ENCODE measurements around the gene GATA5. TPM values are rescaled to one million over a fixed set of nuclear protein-coding genes. Genes with fewer than 3 reads are reported as not detected.

Gene GATA5
- total and polyA plus RNA-seq, 2 donors (not counting 3 experiments of a cell fraction or from before 2014, with no cell fraction given): not detected

GRCh38 chr20:62506791-62507190 is 31.0 kb upstream of the GATA5 start:
- Histone ChIP-seq H3K9ac (replicated peaks; ENCODE audit: extremely low read depth, insufficient read depth, low read length) (no peak overlapping the region), H2AFZ (ENCODE audit: low read depth, low read length) (no peak overlapping the region), H3K4me3 (replicated peaks in 1 of 3; ENCODE audit: insufficient read depth in 1 of 3, low read depth in 1 of 3, low read length in 3 of 3) (no peak overlapping the region), H3K27ac (ENCODE audit: insufficient read depth, low read depth, low read length) (no peak overlapping the region), H3K27me3 (ENCODE audit: control insufficient read depth in 2 of 2, insufficient read depth in 2 of 2, low read length in 2 of 2) (no peaks in the 10 kb centered on the region), H3K4me1 (ENCODE audit: control insufficient read depth, extremely low read depth, insufficient read depth, low read length) (no peaks in the 10 kb centered on the region), H4K20me1 (replicated peaks; ENCODE audit: control insufficient read depth, extremely low read depth, insufficient read depth, low read length) (no peaks in the 10 kb centered on the region), H3K9me3 (replicated peaks; ENCODE audit: control insufficient read depth, insufficient read depth, low read length) (no peaks in the 10 kb centered on the region), H3K9me1 (replicated peaks; ENCODE audit: control insufficient read depth, extremely low read depth, insufficient read depth, low read length) (no peaks in the 10 kb centered on the region), H3K4me2 (ENCODE audit: insufficient read depth, low read length) (no peak overlapping the region), H3K79me2 (ENCODE audit: control insufficient read depth, insufficient read depth, low read length) (no peaks in the 10 kb centered on the region), H3K36me3 (ENCODE audit: control insufficient read depth in 2 of 2, extremely low read depth in 1 of 2, insufficient read depth in 2 of 2, low read length in 2 of 2) (no peaks in the 10 kb centered on the region)
- ChIA-PET CTCF (interaction anchor here (2.5 kb wide), 1 partner anchor 285 kb away, joined by 7 read pairs; no protein-coding TSS in a partner anchor), POLR2A (no interaction called here)
- no peak for FAIRE-seq
- no peak for DNase-seq (ENCODE audit: low read depth, low spot score)
- dilution Hi-C loops (cut with MboI; ENCODE audit: extremely low pct_ligation_motif_present, low sequenced_read_pairs): no loop called here
- TF ChIP-seq JUN (IDR thresholded peaks at IDR 0.05; ENCODE audit: borderline replicate concordance, insufficient read depth, insufficient read length, low read depth) (no peak), EZH2 (IDR thresholded peaks at IDR 0.05; ENCODE audit: borderline replicate concordance, low read depth, low read length, severe bottlenecking) (no peak), MYC (IDR thresholded peaks at IDR 0.05; ENCODE audit: low read depth, low read length) (no peak), MAX (IDR thresholded peaks at IDR 0.05; ENCODE audit: insufficient read depth, insufficient read length) (no peak), POLR2AphosphoS5 (IDR thresholded peaks at IDR 0.05; ENCODE audit: insufficient read depth, low read depth, low read length) (no peak), CTCF (IDR thresholded peaks at IDR 0.05; ENCODE audit: extremely low read depth in 1 of 2, insufficient read depth in 1 of 2, low read depth in 1 of 2, low read length in 2 of 2) (no peak), GATA2 (IDR thresholded peaks at IDR 0.05; ENCODE audit: insufficient read depth, insufficient read length, low read depth, low read length) (no peak), FOS (IDR thresholded peaks at IDR 0.05; ENCODE audit: borderline replicate concordance, insufficient read depth, low read length) (no peak), POLR2A (IDR thresholded peaks at IDR 0.05; ENCODE audit: low read depth, low read length) (no peak)
- no TSS peak for BruUV-seq (replicated peaks)
- intact Hi-C loops (cut with micrococcal nuclease): no loop called here

All from endothelial cell of umbilical vein (primary cell).